ENCODE results near the gene ZNRF4. TPM values are rescaled to one million over a fixed set of nuclear protein-coding genes. Genes with fewer than 3 reads are reported as not detected.

The ZNRF4 gene
- total RNA-seq, 2 experiments from 2014 or later, result not detected

DNA sequence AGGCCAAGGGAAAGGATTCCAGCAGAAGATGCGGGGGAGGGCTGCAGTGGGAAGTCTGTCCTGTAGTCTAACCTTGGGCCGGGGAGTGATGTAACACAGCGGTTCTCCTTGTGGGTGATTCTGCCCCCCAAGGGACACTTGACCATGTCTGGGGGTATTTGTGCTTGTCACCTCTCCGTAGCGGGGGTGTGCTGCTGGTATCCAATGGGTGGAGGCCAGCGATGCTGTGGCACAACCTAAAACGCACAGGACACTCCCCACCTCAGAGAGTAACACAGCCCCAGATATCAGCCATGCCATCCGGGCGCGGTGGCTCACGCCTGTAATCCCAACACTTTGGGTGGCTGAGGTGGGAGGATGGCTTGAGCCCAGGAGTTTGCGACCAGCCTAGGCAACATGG is 36.3 kb downstream of the ZNRF4 start:
- DNase-seq (no peak), ATAC-seq (ENCODE audit: low read depth) (no peak)
- POLR2A ChIA-PET, result no interaction called here
- H3K4me3 Mint-ChIP-seq, result no peak overlapping the region
- no peaks in the 10 kb centered on the region for H3K36me3 Mint-ChIP-seq
- no peaks in the 10 kb centered on the region for H3K4me1 Mint-ChIP-seq
- no peak overlapping the region for H3K27ac Mint-ChIP-seq
- H3K27me3 Mint-ChIP-seq, result peaks cover 27% of the 10 kb centered on the region
- H3K9me3 Mint-ChIP-seq, result no peaks in the 10 kb centered on the region

GRCh38 chr19:5492281-5492634 is 37.0 kb downstream of the ZNRF4 start:
- Mint-ChIP-seq H3K27me3 (peaks cover 27% of the 10 kb centered on the region), H3K27ac (no peak overlapping the region), H3K9me3 (no peaks in the 10 kb centered on the region), H3K4me3 (no peak overlapping the region), H3K4me1 (no peaks in the 10 kb centered on the region), H3K36me3 (no peaks in the 10 kb centered on the region)
- POLR2A ChIA-PET, result no interaction called here
- DNase-seq, result no peak
- no peak for ATAC-seq (ENCODE audit: low read depth)

- DNase-seq (no peak), ATAC-seq (ENCODE audit: low read depth) (no peak)
- POLR2A ChIA-PET, result no interaction called here
- H3K27ac Mint-ChIP-seq, result no peak overlapping the region
- no peaks in the 10 kb centered on the region for H3K9me3 Mint-ChIP-seq
- no peaks in the 10 kb centered on the region for H3K4me1 Mint-ChIP-seq
- no peaks in the 10 kb centered on the region for H3K36me3 Mint-ChIP-seq
- H3K4me3 Mint-ChIP-seq, result no peak overlapping the region
- H3K27me3 Mint-ChIP-seq, result peaks cover 27% of the 10 kb centered on the region
These were observed 37.6 kb downstream of the ZNRF4 start for GRCh38 chr19:5492635-5493409.

GRCh38 chr19:5494773-5495172 is 39.6 kb downstream of the ZNRF4 start:
- no peak for DNase-seq
- H3K36me3 Mint-ChIP-seq, result no peaks in the 10 kb centered on the region
- peaks cover 29% of the 10 kb centered on the region for H3K27me3 Mint-ChIP-seq
- POLR2A ChIA-PET, result no interaction called here
- ATAC-seq (ENCODE audit: low read depth), result no peak
- H3K4me3 Mint-ChIP-seq, result no peak overlapping the region
- H3K27ac Mint-ChIP-seq, result no peak overlapping the region
- H3K4me1 Mint-ChIP-seq, result no peaks in the 10 kb centered on the region
- no peaks in the 10 kb centered on the region for H3K9me3 Mint-ChIP-seq

- H3K36me3 Mint-ChIP-seq, result no peaks in the 10 kb centered on the region
- no peak for ATAC-seq (ENCODE audit: low read depth)
- H3K4me1 Mint-ChIP-seq, result no peaks in the 10 kb centered on the region
- H3K9me3 Mint-ChIP-seq, result no peaks in the 10 kb centered on the region
- H3K4me3 Mint-ChIP-seq, result no peak overlapping the region
- no peak overlapping the region for H3K27ac Mint-ChIP-seq
- POLR2A ChIA-PET, result no interaction called here
- DNase-seq, result no peak
- peaks cover 29% of the 10 kb centered on the region for H3K27me3 Mint-ChIP-seq
These were observed 40.6 kb downstream of the ZNRF4 start for GRCh38 chr19:5495792-5496191.

DNA sequence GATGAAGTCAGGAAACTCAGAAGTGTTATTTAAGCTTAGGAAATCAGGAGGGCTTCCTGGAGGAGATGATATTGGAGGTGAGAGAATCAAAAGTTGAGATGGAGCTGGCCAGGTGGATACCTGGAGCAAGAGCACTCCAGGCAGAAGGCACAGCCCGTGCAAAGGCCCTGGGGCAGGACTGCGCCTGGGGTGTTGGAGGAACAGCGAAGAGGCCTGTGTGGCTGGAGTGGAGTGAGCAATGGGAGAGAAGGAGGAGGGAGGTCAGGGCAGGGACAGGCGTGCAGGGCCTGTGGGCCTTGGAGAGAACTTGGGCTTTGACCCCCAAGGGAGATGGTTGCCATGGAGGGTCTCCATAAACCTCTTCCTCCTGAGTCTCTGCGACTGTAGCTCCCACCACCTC is 42.1 kb downstream of the ZNRF4 start:
- no peak overlapping the region for H3K27ac Mint-ChIP-seq
- H3K4me1 Mint-ChIP-seq, result no peaks in the 10 kb centered on the region
- ATAC-seq (ENCODE audit: low read depth) (no peak), DNase-seq (no peak)
- peaks cover 4% of the 10 kb centered on the region for H3K9me3 Mint-ChIP-seq
- H3K36me3 Mint-ChIP-seq, result no peaks in the 10 kb centered on the region
- peaks cover 23% of the 10 kb centered on the region for H3K27me3 Mint-ChIP-seq
- H3K4me3 Mint-ChIP-seq, result no peak overlapping the region
- POLR2A ChIA-PET, result no interaction called here

GRCh38 chr19:5498830-5499550 is 43.8 kb downstream of the ZNRF4 start:
- POLR2A ChIA-PET, result no interaction called here
- Mint-ChIP-seq H3K4me1 (no peaks in the 10 kb centered on the region), H3K4me3 (no peak overlapping the region), H3K36me3 (peaks cover 2% of the 10 kb centered on the region), H3K27me3 (peaks cover 8% of the 10 kb centered on the region), H3K27ac (no peak overlapping the region), H3K9me3 (peaks cover 10% of the 10 kb centered on the region)
- no peak for ATAC-seq (ENCODE audit: low read depth)
- DNase-seq, result no peak

GRCh38 chr19:5501907-5502306 is 46.7 kb downstream of the ZNRF4 start:
- POLR2A ChIA-PET, result no interaction called here
- no peak overlapping the region for H3K27ac Mint-ChIP-seq
- peaks cover 2% of the 10 kb centered on the region for H3K36me3 Mint-ChIP-seq
- peaks cover 13% of the 10 kb centered on the region for H3K9me3 Mint-ChIP-seq
- DNase-seq (no peak), ATAC-seq (ENCODE audit: low read depth) (no peak)
- H3K4me3 Mint-ChIP-seq, result no peak overlapping the region
- peaks cover 2% of the 10 kb centered on the region for H3K27me3 Mint-ChIP-seq
- H3K4me1 Mint-ChIP-seq, result no peaks in the 10 kb centered on the region

DNA sequence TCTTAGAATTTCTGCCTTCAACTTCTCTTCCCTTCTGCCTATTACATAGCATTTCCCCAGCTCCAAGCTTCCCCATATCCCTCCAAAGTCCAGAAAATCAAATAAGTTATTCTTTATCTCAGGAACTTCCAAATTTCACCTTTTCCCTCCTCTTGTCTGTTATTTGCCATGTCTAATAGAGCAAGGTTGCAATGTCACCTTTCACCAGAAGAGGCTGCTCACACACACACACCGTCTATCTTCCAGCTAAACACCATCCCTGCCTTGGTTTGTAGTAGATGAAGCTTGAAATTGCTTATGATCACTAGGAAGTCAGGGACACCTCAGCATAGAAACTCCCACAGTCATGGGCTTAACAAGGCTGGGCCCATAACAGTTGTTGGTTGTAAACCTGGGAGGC is 48.4 kb downstream of the ZNRF4 start:
- peaks cover 2% of the 10 kb centered on the region for H3K27me3 Mint-ChIP-seq
- POLR2A ChIA-PET, result no interaction called here
- H3K36me3 Mint-ChIP-seq, result peaks cover 2% of the 10 kb centered on the region
- H3K4me3 Mint-ChIP-seq, result no peak overlapping the region
- no peak overlapping the region for H3K27ac Mint-ChIP-seq
- no peak for DNase-seq
- peaks cover 13% of the 10 kb centered on the region for H3K9me3 Mint-ChIP-seq
- ATAC-seq (ENCODE audit: low read depth), result no peak
- no peaks in the 10 kb centered on the region for H3K4me1 Mint-ChIP-seq

- Mint-ChIP-seq H3K36me3 (peaks cover 2% of the 10 kb centered on the region), H3K4me3 (no peak overlapping the region), H3K27me3 (peaks cover 2% of the 10 kb centered on the region), H3K27ac (no peak overlapping the region), H3K4me1 (no peaks in the 10 kb centered on the region), H3K9me3 (peaks cover 13% of the 10 kb centered on the region)
- DNase-seq (no peak), ATAC-seq (ENCODE audit: low read depth) (no peak)
- POLR2A ChIA-PET, result no interaction called here
These were observed 48.9 kb downstream of the ZNRF4 start for GRCh38 chr19:5504114-5504513.

Other genes with a start within 250 kb of the ZNRF4 start
- under 1 TPM; 0.14 to 0.19 TPM for gene PTPRS, start 114.6 kb upstream of the ZNRF4 start, total RNA-seq
- under 1 TPM; 0.99 to 1.00 TPM for gene TINCR, start 112.5 kb downstream of the ZNRF4 start, total RNA-seq
- gene SAFB2, start 167.4 kb downstream of the ZNRF4 start, total RNA-seq, result 100 to 1,000 TPM; 131 to 140 TPM
- 100 to 1,000 TPM; 144 to 147 TPM for gene SAFB, start 167.7 kb downstream of the ZNRF4 start, total RNA-seq
- gene MICOS13, start 225.1 kb downstream of the ZNRF4 start, total RNA-seq, result 10 to 100 TPM; 42.6 to 44.1 TPM
- gene HSD11B1L, start 225.6 kb downstream of the ZNRF4 start, total RNA-seq, result 1 to 10 TPM; 2.2 to 4.1 TPM
- gene RPL36, start 234.9 kb downstream of the ZNRF4 start, total RNA-seq, result 1,000 to 10,000 TPM; 1,119 to 1,147 TPM

Data from activated naive CD8-positive, alpha-beta T cell treated with anti-CD3 and anti-CD28 coated beads, Interleukin-2, amount 10 ng/mL, durations not matched to agents 7 days and 5 days (primary cell).